WTC11 (cell line): ENCODE measurements around the gene ADSL. TPM values are rescaled to one million over a fixed set of nuclear protein-coding genes. Genes with fewer than 3 reads are reported as not detected.

Experiments
- ATAC-seq: fragments of 200-7000 bp; cut with Tn5 transposase; 2 replicates; pipeline ENCODE4 v1.10.0; 2021; ENCODE audit warnings: mild to moderate bottlenecking, moderate library complexity
- CTCF ChIA-PET: fragments of 300-600 bp; sonication (Branson Sonifier 250); formaldehyde crosslinking; loops from one replicate; lab custom pipeline; 2021; ENCODE audit warnings: antibody characterized with exemption; lab: Charles Lee
- POLR2A ChIA-PET: fragments of 350-600 bp; sonication (Branson Sonifier 250); formaldehyde crosslinking; loops from one replicate; lab custom pipeline; 2021; ENCODE audit warnings: antibody characterized with exemption; lab: Charles Lee
- DNase-seq: peaks from one replicate; pipeline ENCODE4 v3.0.0; 2021; ENCODE audit warnings: low spot score
- H3K27ac Mint-ChIP-seq: 2 replicates; pipeline ENCODE4 v1.8.0; 2021; ENCODE audit warnings: mixed read lengths
- H3K27me3 Mint-ChIP-seq: 2 replicates; pipeline ENCODE4 v1.8.0; 2021; ENCODE audit warnings: low read depth, mild to moderate bottlenecking, moderate library complexity, mixed read lengths
- H3K36me3 Mint-ChIP-seq: 2 replicates; pipeline ENCODE4 v1.8.0; 2021; ENCODE audit warnings: mixed read lengths
- H3K4me1 Mint-ChIP-seq: 2 replicates; pipeline ENCODE4 v1.8.0; 2022; ENCODE audit warnings: mixed read lengths
- H3K4me3 Mint-ChIP-seq: 2 replicates; pipeline ENCODE4 v1.8.0; 2021; ENCODE audit warnings: mild to moderate bottlenecking, moderate library complexity, mixed read lengths
- H3K9me3 Mint-ChIP-seq: 2 replicates; pipeline ENCODE4 v1.8.0; 2021; ENCODE audit warnings: mixed read lengths
- AFF4 ChIP-seq: sonication (generic); formaldehyde crosslinking; IDR thresholded peaks from 2 replicates; pipeline ENCODE4 v1.8.1; 2023; ENCODE audit warnings: mild to moderate bottlenecking, missing genetic modification reagents, borderline replicate concordance
- ATF3 ChIP-seq: sonication (generic); formaldehyde crosslinking; conservative IDR thresholded peaks from 2 replicates; pipeline ENCODE4 v1.8.1; 2022; ENCODE audit warnings: mild to moderate bottlenecking, missing genetic modification reagents
- CREM ChIP-seq: sonication (generic); formaldehyde crosslinking; IDR thresholded peaks from 2 replicates; pipeline ENCODE4 v1.8.1; 2022; ENCODE audit warnings: mild to moderate bottlenecking, missing genetic modification reagents, moderate library complexity
- ELF4 ChIP-seq: sonication (generic); formaldehyde crosslinking; IDR thresholded peaks from 2 replicates; pipeline ENCODE4 v1.8.1; 2022; ENCODE audit warnings: low read depth, mild to moderate bottlenecking, moderate library complexity, missing genetic modification reagents
- ERG ChIP-seq: fragments of 250-450 bp; sonication (Bioruptor Pico); IDR thresholded peaks from 2 replicates; pipeline ENCODE4 v1.8.0; 2021; ENCODE audit warnings: mild to moderate bottlenecking
- FOXJ3 ChIP-seq: sonication (generic); formaldehyde crosslinking; IDR thresholded peaks from 2 replicates; pipeline ENCODE4 v1.9.0; 2021; ENCODE audit warnings: missing genetic modification reagents, mild to moderate bottlenecking, borderline replicate concordance
- GTF2I ChIP-seq: fragments of 250-450 bp; sonication (Bioruptor Pico); conservative IDR thresholded peaks from 2 replicates; pipeline ENCODE4 v1.4.0; 2021; ENCODE audit warnings: mild to moderate bottlenecking
- KAT7 ChIP-seq: sonication (generic); formaldehyde crosslinking; IDR thresholded peaks from 2 replicates; pipeline ENCODE4 v1.8.1; 2023; ENCODE audit warnings: missing genetic modification reagents, mild to moderate bottlenecking, borderline replicate concordance
- MAX ChIP-seq: sonication (generic); formaldehyde crosslinking; IDR thresholded peaks from 2 replicates; pipeline ENCODE4 v1.8.0; 2022; ENCODE audit warnings: mild to moderate bottlenecking, missing genetic modification reagents
- MLX ChIP-seq: sonication (generic); formaldehyde crosslinking; IDR thresholded peaks from 2 replicates; pipeline ENCODE4 v1.8.1; 2023; ENCODE audit warnings: mild to moderate bottlenecking, missing genetic modification reagents, moderate library complexity
- PRDM15 ChIP-seq: sonication (generic); formaldehyde crosslinking; IDR thresholded peaks from 2 replicates; pipeline ENCODE4 v1.8.0; 2022; ENCODE audit warnings: missing genetic modification reagents
- SMAD3 ChIP-seq: sonication (generic); formaldehyde crosslinking; IDR thresholded peaks from 2 replicates; pipeline ENCODE4 v1.8.0; 2022; ENCODE audit warnings: missing genetic modification reagents, mild to moderate bottlenecking, borderline replicate concordance
- TCF7 ChIP-seq: sonication (generic); formaldehyde crosslinking; IDR thresholded peaks from 2 replicates; pipeline ENCODE4 v1.8.0; 2022; ENCODE audit warnings: mild to moderate bottlenecking, low read depth, missing genetic modification reagents, moderate library complexity
- USF2 ChIP-seq: sonication (generic); formaldehyde crosslinking; IDR thresholded peaks from 2 replicates; pipeline ENCODE4 v1.8.1; 2023; ENCODE audit warnings: mild to moderate bottlenecking, missing genetic modification reagents, moderate library complexity
- ZNF138 ChIP-seq: sonication (generic); formaldehyde crosslinking; conservative IDR thresholded peaks from 2 replicates; pipeline ENCODE4 v1.8.1; 2022; ENCODE audit warnings: mild to moderate bottlenecking, moderate library complexity, missing genetic modification reagents
- ZNF423 ChIP-seq: fragments of 250-450 bp; sonication (Bioruptor Pico); IDR thresholded peaks from 2 replicates; pipeline ENCODE4 v2.1.2; 2022; ENCODE audit warnings: mild to moderate bottlenecking, moderate library complexity
- total RNA-seq: library from RNA; stranded (reverse); gene quantifications from 3 replicates; pipeline ENCODE4 v1.2.3, GENCODE V29; 2021

ADSL gene
- total RNA-seq, 1 experiment from 2014 or later = 154 TPM

- Mint-ChIP-seq H3K9me3 (no peaks in the 10 kb centered on the region), H3K4me3 (no peak overlapping the region), H3K36me3 (peaks cover 3% of the 10 kb centered on the region; the same call in 1 of the 2 replicates), H3K27me3 (no peaks in the 10 kb centered on the region), H3K4me1 (peaks cover 4% of the 10 kb centered on the region; the same call in 1 of the 2 replicates), H3K27ac (no peak overlapping the region; the same call in 1 of the 2 replicates)
- ChIA-PET POLR2A (no interaction called here), CTCF (no interaction called here)
- no peak for ATAC-seq
- TF ChIP-seq ERG (CRISPR knock-in tag) = no peak
- TF ChIP-seq ZNF423 (CRISPR knock-in tag) = no peak
- no peak for TF ChIP-seq KAT7 (CRISPR knock-in tag)
- DNase-seq = no peak
Measured at GRCh38 chr22:40388231-40388630, 41.9 kb downstream of the ADSL start.

GRCh38 chr22:40391417-40391816, 45.1 kb downstream of the ADSL start:
- ATAC-seq = no peak
- Mint-ChIP-seq H3K36me3 (peaks cover 3% of the 10 kb centered on the region; the same call in 1 of the 2 replicates), H3K27ac (no peak overlapping the region)

More at GRCh38 chr22:40391417-40391816, 45.1 kb downstream of the ADSL start:
- no peak overlapping the region for H3K4me3 Mint-ChIP-seq
- no peak for DNase-seq
- TF ChIP-seq CREM (CRISPR knock-in tag) = no peak
- no peak for TF ChIP-seq ATF3
- no peak for TF ChIP-seq AFF4
- no peak for TF ChIP-seq SMAD3 (CRISPR knock-in tag)
- TF ChIP-seq ELF4 (CRISPR knock-in tag) = no peak
- no peak for TF ChIP-seq TCF7 (CRISPR knock-in tag)
- TF ChIP-seq MAX (CRISPR knock-in tag) = no peak
- no peak for TF ChIP-seq PRDM15
- TF ChIP-seq GTF2I = no peak
- TF ChIP-seq USF2 (CRISPR knock-in tag) = no peak
- TF ChIP-seq MLX (CRISPR knock-in tag) = no peak
- no peak for TF ChIP-seq FOXJ3 (CRISPR knock-in tag)
- no peak for TF ChIP-seq ZNF138 (CRISPR knock-in tag)
- H3K4me1 Mint-ChIP-seq = no peaks in the 10 kb centered on the region
- ChIA-PET POLR2A (no interaction called here), CTCF (no interaction called here)
- H3K27me3 Mint-ChIP-seq = no peaks in the 10 kb centered on the region
- H3K9me3 Mint-ChIP-seq = no peaks in the 10 kb centered on the region
